MM.1S (cell line): ENCODE data around the gene RNASET2.
"Not testable (repeated sequence)": the region's sequence is repeated elsewhere in the genome, so short reads cannot be mapped to it uniquely, and the experiment has no call there.

Source experiments
- DNase-seq: peaks from one replicate; pipeline ENCODE4 v3.0.0-alpha.2; 2015
- H2AFZ ChIP-seq: fragments of 300-600 bp; sonication (generic); 2 replicates; pipeline ENCODE4 v1.6.0; 2016; ENCODE audit warnings: antibody characterized with exemption, low read length
- H3F3A ChIP-seq: fragments of 300-600 bp; sonication (generic); 2 replicates; pipeline ENCODE4 v1.6.1; 2016; ENCODE audit warnings: mild to moderate bottlenecking, antibody characterized with exemption, low read length, moderate library complexity, mixed read lengths; ENCODE audit not compliant: insufficient read depth
- H3K27ac ChIP-seq: fragments of 300-600 bp; sonication (generic); 2 replicates; pipeline ENCODE4 v1.5.1; 2016; ENCODE audit warnings: mild to moderate bottlenecking, low read length
- H3K27me3 ChIP-seq: fragments of 300-600 bp; sonication (generic); replicated peaks from 2 replicates; pipeline ENCODE4 v1.6.0; 2016; ENCODE audit warnings: low read length; ENCODE audit not compliant: insufficient read depth
- H3K36me3 ChIP-seq: fragments of 300-600 bp; sonication (generic); replicated peaks from 2 replicates; pipeline ENCODE4 v1.6.1; 2016; ENCODE audit warnings: mild to moderate bottlenecking, low read length, mixed read lengths; ENCODE audit not compliant: insufficient read depth
- H3K4me1 ChIP-seq: fragments of 300-600 bp; sonication (generic); 2 replicates; pipeline ENCODE4 v1.6.1; 2016; ENCODE audit warnings: low read length, mixed read lengths
- H3K4me2 ChIP-seq: fragments of 300-600 bp; sonication (generic); 2 replicates; pipeline ENCODE4 v1.6.0; 2016; ENCODE audit warnings: low read depth, low read length
- H3K4me3 ChIP-seq: fragments of 300-600 bp; sonication (generic); 2 replicates; pipeline ENCODE4 v1.5.1; 2016; ENCODE audit warnings: low read length, mixed read lengths
- H3K79me2 ChIP-seq: fragments of 300-600 bp; sonication (generic); 2 replicates; pipeline ENCODE4 v1.6.1; 2016; ENCODE audit warnings: mixed run types, low read length, mixed read lengths
- H3K9ac ChIP-seq: fragments of 300-600 bp; sonication (generic); 2 replicates; pipeline ENCODE4 v1.6.1; 2016; ENCODE audit warnings: low read length, mixed read lengths
- H3K9me2 ChIP-seq: fragments of 300-600 bp; sonication (generic); replicated peaks from 2 replicates; pipeline ENCODE4 v1.6.1; 2016; ENCODE audit warnings: mild to moderate bottlenecking, low read length, mixed read lengths; ENCODE audit not compliant: insufficient read depth
- H3K9me3 ChIP-seq: fragments of 300-600 bp; sonication (generic); replicated peaks from 2 replicates; pipeline ENCODE4 v1.6.1; 2016; ENCODE audit warnings: mild to moderate bottlenecking, low read length, mixed read lengths; ENCODE audit not compliant: insufficient read depth
- H4K20me1 ChIP-seq: fragments of 300-600 bp; sonication (generic); 2 replicates; pipeline ENCODE4 v1.6.1; 2016; ENCODE audit warnings: mild to moderate bottlenecking, low read length, moderate library complexity, mixed read lengths; ENCODE audit not compliant: insufficient read depth
- EZH2 ChIP-seq: fragments of 300-600 bp; sonication (generic); optimal IDR thresholded peaks from 2 replicates; pipeline ENCODE3; 2017; ENCODE audit warnings: low read depth, mild to moderate bottlenecking, antibody characterized with exemption, low read length, mixed read lengths
- EZH2phosphoT487 ChIP-seq: fragments of 300-600 bp; sonication (generic); IDR thresholded peaks from 2 replicates; pipeline ENCODE4 v1.6.1; 2018; ENCODE audit warnings: antibody characterized with exemption, low read length
- TF ChIP-seq, protein P1 (sequence below): fragments of 300-600 bp; sonication (generic); IDR thresholded peaks from 2 replicates; pipeline ENCODE4 v1.5.1; 2016; ENCODE audit warnings: antibody characterized with exemption, low read length, mixed read lengths

RNASET2 gene

DNA sequence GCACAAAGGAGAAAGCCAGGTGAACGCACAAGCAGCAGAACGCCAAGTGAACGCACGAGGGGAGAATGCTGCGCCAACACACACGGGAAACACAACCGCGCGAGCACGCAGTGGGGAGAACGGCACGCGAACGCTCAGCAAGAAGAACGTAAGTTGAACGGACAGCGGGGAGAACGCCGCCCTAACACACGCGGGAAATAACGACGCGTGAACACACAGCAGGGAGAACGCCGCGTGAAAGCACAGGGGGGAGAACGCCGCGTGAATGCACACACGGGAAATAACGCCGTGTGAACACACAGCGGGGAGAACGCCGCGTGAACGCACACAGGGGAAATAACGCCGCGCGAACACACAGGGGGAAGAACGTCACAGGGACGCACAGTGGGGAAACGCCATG, 54.7 kb downstream of the RNASET2 start:
- Histone ChIP-seq H3K9me3 (no peaks in the 10 kb centered on the region), H4K20me1 (no peaks in the 10 kb centered on the region), H3K27ac (no peak overlapping the region), H3K9ac (no peak overlapping the region), H3K4me3 (no peak overlapping the region), H2AFZ (no peak overlapping the region), H3K9me2 (no peaks in the 10 kb centered on the region), H3K79me2 (no peaks in the 10 kb centered on the region), H3K36me3 (no peaks in the 10 kb centered on the region), H3K4me2 (no peak overlapping the region), H3F3A (no peaks in the 10 kb centered on the region), H3K27me3 (no peaks in the 10 kb centered on the region), H3K4me1 (no peaks in the 10 kb centered on the region)
- TF ChIP-seq EZH2phosphoT487 (no peak), EZH2 (no peak)
- TF ChIP-seq, protein P1, sequence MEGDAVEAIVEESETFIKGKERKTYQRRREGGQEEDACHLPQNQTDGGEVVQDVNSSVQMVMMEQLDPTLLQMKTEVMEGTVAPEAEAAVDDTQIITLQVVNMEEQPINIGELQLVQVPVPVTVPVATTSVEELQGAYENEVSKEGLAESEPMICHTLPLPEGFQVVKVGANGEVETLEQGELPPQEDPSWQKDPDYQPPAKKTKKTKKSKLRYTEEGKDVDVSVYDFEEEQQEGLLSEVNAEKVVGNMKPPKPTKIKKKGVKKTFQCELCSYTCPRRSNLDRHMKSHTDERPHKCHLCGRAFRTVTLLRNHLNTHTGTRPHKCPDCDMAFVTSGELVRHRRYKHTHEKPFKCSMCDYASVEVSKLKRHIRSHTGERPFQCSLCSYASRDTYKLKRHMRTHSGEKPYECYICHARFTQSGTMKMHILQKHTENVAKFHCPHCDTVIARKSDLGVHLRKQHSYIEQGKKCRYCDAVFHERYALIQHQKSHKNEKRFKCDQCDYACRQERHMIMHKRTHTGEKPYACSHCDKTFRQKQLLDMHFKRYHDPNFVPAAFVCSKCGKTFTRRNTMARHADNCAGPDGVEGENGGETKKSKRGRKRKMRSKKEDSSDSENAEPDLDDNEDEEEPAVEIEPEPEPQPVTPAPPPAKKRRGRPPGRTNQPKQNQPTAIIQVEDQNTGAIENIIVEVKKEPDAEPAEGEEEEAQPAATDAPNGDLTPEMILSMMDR: no peak
- no peak for DNase-seq

DNA sequence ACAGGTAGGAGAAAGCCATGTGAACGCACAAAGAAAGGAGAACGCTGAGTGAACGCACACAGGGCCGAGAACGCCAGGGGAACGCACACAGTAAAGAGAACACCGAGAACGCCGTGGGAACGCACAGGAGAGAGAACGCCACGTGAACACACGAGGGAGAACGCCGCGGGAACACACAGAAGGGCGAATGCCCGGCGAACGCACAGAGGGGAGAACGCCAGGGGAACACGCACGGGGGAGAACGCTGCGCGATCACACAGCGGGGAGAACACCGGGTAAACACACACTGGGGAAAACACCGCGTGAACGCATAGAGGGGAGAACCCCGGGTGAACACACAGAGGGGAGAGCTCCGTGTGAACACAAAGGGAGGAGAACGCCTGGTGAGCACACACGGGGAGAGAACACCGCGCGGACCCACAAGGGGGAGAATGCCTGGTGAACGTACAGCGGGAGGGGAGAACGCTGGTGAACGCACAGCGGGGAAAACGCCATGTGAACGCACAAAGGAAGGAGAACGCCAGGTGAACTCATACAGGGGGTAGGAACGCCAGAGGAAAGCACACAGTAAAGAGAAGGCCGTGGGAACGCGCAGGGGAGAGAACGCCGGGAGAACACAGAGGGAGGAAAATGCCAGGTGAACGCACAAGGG, 55.3 kb downstream of the RNASET2 start:
- no peaks in the 10 kb centered on the region for H3K79me2 ChIP-seq
- no peaks in the 10 kb centered on the region for H4K20me1 ChIP-seq
- no peak overlapping the region for H2AFZ ChIP-seq
- H3K9me2 ChIP-seq: no peaks in the 10 kb centered on the region
- no peak overlapping the region for H3K4me2 ChIP-seq
- no peak overlapping the region for H3K9ac ChIP-seq
- H3K4me3 ChIP-seq: no peak overlapping the region
- no peak overlapping the region for H3K27ac ChIP-seq
- H3K9me3 ChIP-seq: no peaks in the 10 kb centered on the region
- no peaks in the 10 kb centered on the region for H3K27me3 ChIP-seq
- no peak for TF ChIP-seq EZH2phosphoT487
- TF ChIP-seq, protein P1: no peak
- TF ChIP-seq EZH2: no peak
- H3K36me3 ChIP-seq: no peaks in the 10 kb centered on the region
- H3K4me1 ChIP-seq: no peaks in the 10 kb centered on the region
- no peaks in the 10 kb centered on the region for H3F3A ChIP-seq
- no peak for DNase-seq

DNA sequence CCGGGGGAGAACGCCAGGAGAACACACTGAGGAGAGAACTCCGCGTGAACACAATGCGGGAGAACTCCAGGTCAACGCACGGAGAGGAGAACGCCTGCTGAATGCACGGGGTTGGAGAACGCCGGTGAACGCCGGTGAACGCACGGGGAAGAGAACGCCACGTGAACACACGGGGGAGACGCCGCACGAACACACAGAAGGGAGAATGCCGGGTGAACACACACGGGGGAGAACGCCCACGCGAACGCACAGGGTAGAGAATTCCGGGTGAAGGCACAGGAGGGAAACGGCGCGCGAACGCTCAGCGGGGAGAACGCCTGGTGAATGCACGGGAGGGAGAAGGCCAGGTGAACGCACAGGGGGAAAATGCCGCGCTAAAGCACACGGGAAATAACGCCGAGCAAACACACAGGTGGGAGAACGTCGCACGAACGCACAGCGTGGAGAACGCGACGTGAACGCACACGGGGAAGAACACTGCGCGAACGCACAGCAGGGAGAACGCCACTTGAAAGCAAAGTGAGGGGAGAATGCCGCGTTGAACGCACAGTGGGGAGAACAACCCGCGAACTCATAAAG, 56.1 kb downstream of the RNASET2 start:
- DNase-seq: no peak
- no peak for TF ChIP-seq EZH2
- Histone ChIP-seq H3K9me3 (no peaks in the 10 kb centered on the region), H3K4me2 (no peak overlapping the region), H3K79me2 (no peaks in the 10 kb centered on the region), H3F3A (no peaks in the 10 kb centered on the region), H3K36me3 (no peaks in the 10 kb centered on the region), H3K9ac (no peak overlapping the region), H3K27me3 (no peaks in the 10 kb centered on the region), H3K9me2 (no peaks in the 10 kb centered on the region), H3K4me1 (no peaks in the 10 kb centered on the region), H3K27ac (no peak overlapping the region), H2AFZ (no peak overlapping the region), H3K4me3 (no peak overlapping the region), H4K20me1 (no peaks in the 10 kb centered on the region)

DNA sequence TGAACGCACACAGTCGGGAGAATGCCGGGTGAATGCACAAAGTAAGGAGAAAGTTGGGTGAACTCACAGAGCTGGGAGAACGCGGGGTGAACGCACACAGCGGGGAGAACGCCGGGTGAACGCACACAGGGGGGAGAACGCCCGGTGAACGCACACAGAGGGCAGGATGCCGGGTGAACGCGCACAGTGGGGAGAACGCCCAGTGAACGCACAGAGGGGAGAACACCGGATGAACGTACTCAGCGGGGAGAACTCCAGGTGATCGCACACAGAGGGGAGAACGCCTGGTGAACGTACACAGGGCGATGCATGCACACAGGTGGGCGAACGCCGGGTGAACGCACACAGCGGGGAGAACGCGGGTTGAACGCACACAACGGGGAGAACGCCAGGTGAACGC, 57.4 kb downstream of the RNASET2 start:
- TF ChIP-seq, protein P1: no peak

DNA sequence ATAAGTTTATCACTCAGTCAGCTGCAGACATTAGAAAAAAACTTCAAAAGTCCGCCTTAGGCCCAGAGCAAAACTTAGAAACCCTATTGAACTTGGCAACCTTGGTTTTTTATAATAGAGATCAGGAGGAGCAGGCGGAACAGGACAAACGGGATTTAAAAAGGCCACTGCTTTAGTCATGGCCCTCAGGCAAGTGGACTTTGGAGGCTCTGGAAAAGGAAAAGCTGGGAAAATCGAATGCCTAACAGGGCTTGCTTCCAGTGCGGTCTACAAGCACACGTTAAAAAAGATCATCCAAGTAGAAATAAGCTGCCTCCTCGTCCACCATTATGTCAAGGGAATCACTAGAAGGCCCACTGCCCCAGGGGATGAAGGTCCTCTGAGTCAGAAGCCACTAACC, 61.7 kb downstream of the RNASET2 start:
- not testable (repeated sequence) for H3K9me3 ChIP-seq, H3K9me2 ChIP-seq, H3K9ac ChIP-seq, H4K20me1 ChIP-seq, H3K4me2 ChIP-seq, H3K79me2 ChIP-seq, H3K27me3 ChIP-seq, H3K27ac ChIP-seq, H3K4me1 ChIP-seq, H3K4me3 ChIP-seq, DNase-seq, H2AFZ ChIP-seq, H3K36me3 ChIP-seq, H3F3A ChIP-seq

More for the DNA sequence above, 57.4 kb downstream of the RNASET2 start:
- no peak for DNase-seq
- H3K79me2 ChIP-seq: no peaks in the 10 kb centered on the region
- H3K9me3 ChIP-seq: no peaks in the 10 kb centered on the region
- no peaks in the 10 kb centered on the region for H4K20me1 ChIP-seq
- H3F3A ChIP-seq: no peaks in the 10 kb centered on the region
- H3K4me1 ChIP-seq: no peaks in the 10 kb centered on the region
- H3K27ac ChIP-seq: no peak overlapping the region
- no peak overlapping the region for H3K4me3 ChIP-seq
- no peak overlapping the region for H2AFZ ChIP-seq
- H3K4me2 ChIP-seq: no peak overlapping the region
- no peaks in the 10 kb centered on the region for H3K27me3 ChIP-seq
- H3K9me2 ChIP-seq: no peaks in the 10 kb centered on the region
- H3K36me3 ChIP-seq: no peaks in the 10 kb centered on the region
- no peak overlapping the region for H3K9ac ChIP-seq

DNA sequence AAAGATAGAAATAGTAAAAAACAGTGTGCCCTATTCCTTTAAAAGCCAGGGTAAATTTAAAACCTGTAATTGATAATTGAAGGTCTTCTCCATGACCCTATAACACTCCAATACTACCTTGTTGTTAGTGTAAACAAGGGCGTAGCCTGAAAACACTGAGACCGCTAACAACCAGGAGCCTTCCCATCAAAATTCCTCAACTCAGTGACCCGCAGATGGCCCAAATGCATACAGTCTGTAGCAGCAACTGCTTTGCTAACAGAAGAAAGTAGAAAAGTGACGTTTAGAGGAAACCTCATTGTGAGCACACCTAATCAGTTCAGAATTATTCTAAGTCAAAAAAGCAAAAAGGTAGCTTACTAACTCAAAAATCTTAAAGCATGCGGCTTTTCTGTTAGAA, 63.9 kb downstream of the RNASET2 start:
- H3K4me2 ChIP-seq, H2AFZ ChIP-seq, H3K4me1 ChIP-seq, DNase-seq, H3K4me3 ChIP-seq, H3K79me2 ChIP-seq, H3K36me3 ChIP-seq, H3K9me3 ChIP-seq, H3K27me3 ChIP-seq, H4K20me1 ChIP-seq, H3K27ac ChIP-seq, H3F3A ChIP-seq, H3K9me2 ChIP-seq, H3K9ac ChIP-seq: not testable (repeated sequence)
